ENCODE measurements around the gene IDE.

DNA sequence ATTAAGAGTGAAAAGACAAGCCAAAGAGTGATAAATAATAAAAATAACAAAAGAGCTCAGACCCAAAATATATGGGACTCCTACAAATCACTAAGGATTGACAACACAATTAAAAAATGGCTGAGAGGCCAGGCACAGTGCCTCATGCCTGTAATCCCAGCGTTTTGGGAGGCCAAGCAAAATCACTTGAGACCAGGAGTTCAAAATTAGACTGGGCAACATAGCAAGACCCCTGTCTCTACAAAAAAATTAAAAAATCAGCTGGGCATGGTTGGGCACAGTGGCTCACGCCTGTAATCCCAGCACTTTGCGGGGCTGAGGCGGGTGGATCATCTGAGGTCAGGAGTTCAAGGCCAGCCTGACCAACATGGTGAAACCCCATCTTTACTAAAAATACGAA lies 137.3 kb downstream of the IDE start:
- TF ChIP-seq, protein P1, sequence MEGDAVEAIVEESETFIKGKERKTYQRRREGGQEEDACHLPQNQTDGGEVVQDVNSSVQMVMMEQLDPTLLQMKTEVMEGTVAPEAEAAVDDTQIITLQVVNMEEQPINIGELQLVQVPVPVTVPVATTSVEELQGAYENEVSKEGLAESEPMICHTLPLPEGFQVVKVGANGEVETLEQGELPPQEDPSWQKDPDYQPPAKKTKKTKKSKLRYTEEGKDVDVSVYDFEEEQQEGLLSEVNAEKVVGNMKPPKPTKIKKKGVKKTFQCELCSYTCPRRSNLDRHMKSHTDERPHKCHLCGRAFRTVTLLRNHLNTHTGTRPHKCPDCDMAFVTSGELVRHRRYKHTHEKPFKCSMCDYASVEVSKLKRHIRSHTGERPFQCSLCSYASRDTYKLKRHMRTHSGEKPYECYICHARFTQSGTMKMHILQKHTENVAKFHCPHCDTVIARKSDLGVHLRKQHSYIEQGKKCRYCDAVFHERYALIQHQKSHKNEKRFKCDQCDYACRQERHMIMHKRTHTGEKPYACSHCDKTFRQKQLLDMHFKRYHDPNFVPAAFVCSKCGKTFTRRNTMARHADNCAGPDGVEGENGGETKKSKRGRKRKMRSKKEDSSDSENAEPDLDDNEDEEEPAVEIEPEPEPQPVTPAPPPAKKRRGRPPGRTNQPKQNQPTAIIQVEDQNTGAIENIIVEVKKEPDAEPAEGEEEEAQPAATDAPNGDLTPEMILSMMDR (IDR thresholded peaks at IDR 0.05 in 2 of 3, conservative IDR thresholded peaks at IDR 0.05 in 1 of 3; ENCODE audit: control insufficient read depth in 2 of 3, extremely low read depth in 1 of 3, insufficient read depth in 1 of 3, low read depth in 3 of 3, low read length in 3 of 3): no peak
- TF ChIP-seq POLR2AphosphoS5 (IDR thresholded peaks at IDR 0.05; ENCODE audit: low read length): no peak
- no peak for TF ChIP-seq HCFC1 (IDR thresholded peaks at IDR 0.05; ENCODE audit: low read length)
- TF ChIP-seq POLR2A (IDR thresholded peaks at IDR 0.05; ENCODE audit: low read depth, low read length): no peak
- no peak for TF ChIP-seq MXI1 (IDR thresholded peaks at IDR 0.05; ENCODE audit: low read depth, low read length)
- TF ChIP-seq, protein P2, sequence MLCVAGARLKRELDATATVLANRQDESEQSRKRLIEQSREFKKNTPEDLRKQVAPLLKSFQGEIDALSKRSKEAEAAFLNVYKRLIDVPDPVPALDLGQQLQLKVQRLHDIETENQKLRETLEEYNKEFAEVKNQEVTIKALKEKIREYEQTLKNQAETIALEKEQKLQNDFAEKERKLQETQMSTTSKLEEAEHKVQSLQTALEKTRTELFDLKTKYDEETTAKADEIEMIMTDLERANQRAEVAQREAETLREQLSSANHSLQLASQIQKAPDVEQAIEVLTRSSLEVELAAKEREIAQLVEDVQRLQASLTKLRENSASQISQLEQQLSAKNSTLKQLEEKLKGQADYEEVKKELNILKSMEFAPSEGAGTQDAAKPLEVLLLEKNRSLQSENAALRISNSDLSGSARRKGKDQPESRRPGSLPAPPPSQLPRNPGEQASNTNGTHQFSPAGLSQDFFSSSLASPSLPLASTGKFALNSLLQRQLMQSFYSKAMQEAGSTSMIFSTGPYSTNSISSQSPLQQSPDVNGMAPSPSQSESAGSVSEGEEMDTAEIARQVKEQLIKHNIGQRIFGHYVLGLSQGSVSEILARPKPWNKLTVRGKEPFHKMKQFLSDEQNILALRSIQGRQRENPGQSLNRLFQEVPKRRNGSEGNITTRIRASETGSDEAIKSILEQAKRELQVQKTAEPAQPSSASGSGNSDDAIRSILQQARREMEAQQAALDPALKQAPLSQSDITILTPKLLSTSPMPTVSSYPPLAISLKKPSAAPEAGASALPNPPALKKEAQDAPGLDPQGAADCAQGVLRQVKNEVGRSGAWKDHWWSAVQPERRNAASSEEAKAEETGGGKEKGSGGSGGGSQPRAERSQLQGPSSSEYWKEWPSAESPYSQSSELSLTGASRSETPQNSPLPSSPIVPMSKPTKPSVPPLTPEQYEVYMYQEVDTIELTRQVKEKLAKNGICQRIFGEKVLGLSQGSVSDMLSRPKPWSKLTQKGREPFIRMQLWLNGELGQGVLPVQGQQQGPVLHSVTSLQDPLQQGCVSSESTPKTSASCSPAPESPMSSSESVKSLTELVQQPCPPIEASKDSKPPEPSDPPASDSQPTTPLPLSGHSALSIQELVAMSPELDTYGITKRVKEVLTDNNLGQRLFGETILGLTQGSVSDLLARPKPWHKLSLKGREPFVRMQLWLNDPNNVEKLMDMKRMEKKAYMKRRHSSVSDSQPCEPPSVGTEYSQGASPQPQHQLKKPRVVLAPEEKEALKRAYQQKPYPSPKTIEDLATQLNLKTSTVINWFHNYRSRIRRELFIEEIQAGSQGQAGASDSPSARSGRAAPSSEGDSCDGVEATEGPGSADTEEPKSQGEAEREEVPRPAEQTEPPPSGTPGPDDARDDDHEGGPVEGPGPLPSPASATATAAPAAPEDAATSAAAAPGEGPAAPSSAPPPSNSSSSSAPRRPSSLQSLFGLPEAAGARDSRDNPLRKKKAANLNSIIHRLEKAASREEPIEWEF (IDR thresholded peaks at IDR 0.05; ENCODE audit: insufficient replicate concordance, low read depth, low read length): no peak
- no peak for TF ChIP-seq EZH2 (IDR thresholded peaks at IDR 0.05; ENCODE audit: borderline replicate concordance, control insufficient read depth, low read depth, low read length)
- TF ChIP-seq, protein P3, sequence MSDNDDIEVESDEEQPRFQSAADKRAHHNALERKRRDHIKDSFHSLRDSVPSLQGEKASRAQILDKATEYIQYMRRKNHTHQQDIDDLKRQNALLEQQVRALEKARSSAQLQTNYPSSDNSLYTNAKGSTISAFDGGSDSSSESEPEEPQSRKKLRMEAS (IDR thresholded peaks at IDR 0.05; ENCODE audit: low read depth, low read length): no peak
- TF ChIP-seq, protein P4, sequence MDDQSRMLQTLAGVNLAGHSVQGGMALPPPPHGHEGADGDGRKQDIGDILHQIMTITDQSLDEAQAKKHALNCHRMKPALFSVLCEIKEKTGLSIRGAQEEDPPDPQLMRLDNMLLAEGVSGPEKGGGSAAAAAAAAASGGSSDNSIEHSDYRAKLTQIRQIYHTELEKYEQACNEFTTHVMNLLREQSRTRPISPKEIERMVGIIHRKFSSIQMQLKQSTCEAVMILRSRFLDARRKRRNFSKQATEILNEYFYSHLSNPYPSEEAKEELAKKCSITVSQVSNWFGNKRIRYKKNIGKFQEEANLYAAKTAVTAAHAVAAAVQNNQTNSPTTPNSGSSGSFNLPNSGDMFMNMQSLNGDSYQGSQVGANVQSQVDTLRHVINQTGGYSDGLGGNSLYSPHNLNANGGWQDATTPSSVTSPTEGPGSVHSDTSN (IDR thresholded peaks at IDR 0.05; ENCODE audit: insufficient replicate concordance, low read depth, low read length): no peak
- no peak for TF ChIP-seq TAF1 (IDR thresholded peaks at IDR 0.05; ENCODE audit: borderline replicate concordance, low read depth, low read length)

Measured in GM12878 (cell line).